ENCODE data around the gene ACTN1.
"Not testable (repeated sequence)": the region's sequence is repeated elsewhere in the genome, so short reads cannot be mapped to it uniquely, and the experiment has no call there.

Gene ACTN1

DNA sequence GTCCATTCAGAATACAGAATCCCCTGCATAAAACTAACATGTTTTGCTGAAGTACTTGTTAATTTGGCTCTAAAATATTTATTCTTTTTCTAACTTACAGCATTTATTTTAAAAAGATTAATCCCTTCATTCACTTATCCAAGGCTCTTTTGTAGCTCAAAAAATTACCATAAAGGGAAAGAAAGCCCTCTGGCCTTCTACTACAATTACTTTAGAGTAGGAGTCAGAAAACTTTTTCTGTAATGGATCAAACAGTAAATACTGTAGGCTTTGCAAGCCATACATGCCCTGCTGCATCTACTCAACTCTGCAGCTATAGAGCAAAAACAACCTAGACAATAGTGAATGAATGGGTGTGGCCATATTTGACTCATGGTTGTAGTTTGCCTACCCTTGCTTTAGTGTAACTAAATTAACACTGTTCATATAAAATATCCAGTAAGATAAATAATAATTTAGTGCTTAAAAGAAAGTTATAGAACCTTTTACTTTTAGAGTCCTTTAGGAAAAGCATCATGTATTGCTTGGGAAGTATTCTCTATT is 112.0 kb downstream of the ACTN1 start:
- no peak for DNase-seq (ENCODE audit: low read depth in 2 of 2, low spot score in 1 of 2)

GRCh38 chr14:68865542-68865941 is 113.6 kb downstream of the ACTN1 start:
- DNase-seq (ENCODE audit: low read depth in 2 of 2, low spot score in 1 of 2) = no peak

- no peak for DNase-seq (ENCODE audit: low read depth in 2 of 2, low spot score in 1 of 2)
Observed at GRCh38 chr14:68864361-68864750, 114.7 kb downstream of the ACTN1 start.

- no peak for DNase-seq (ENCODE audit: low read depth in 2 of 2, low spot score in 1 of 2)
Observed at GRCh38 chr14:68863610-68864360, 115.3 kb downstream of the ACTN1 start.

- DNase-seq (ENCODE audit: low read depth in 2 of 2, low spot score in 1 of 2) = peak in 1 of 2 donors; percentile 35
Observed at GRCh38 chr14:68862954-68863594, 116.0 kb downstream of the ACTN1 start.

GRCh38 chr14:68860771-68861170 is 118.3 kb downstream of the ACTN1 start:
- DNase-seq (ENCODE audit: low read depth in 2 of 2, low spot score in 1 of 2) = no peak

- no peak for DNase-seq (ENCODE audit: low read depth in 2 of 2, low spot score in 1 of 2)
Observed at GRCh38 chr14:68857516-68858070, 121.5 kb downstream of the ACTN1 start.

DNA sequence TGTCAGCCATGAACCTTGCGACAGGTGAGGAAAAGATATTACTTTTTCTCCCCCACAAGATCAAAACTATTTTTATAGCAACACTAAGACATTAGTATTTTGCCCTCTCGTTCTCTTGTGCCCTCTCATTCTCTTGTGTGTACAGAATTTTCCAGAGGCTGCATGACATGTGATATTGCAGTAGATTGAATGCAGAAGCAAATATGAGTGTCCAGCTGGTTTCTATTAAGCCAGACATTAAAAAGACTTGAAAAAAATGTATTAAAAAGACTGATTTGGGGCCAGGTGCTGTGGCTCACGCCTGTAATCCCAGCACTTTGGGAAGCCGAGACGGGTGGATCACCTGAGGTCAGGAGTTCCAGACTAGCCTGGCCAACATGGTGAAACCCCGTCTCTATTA is 122.5 kb downstream of the ACTN1 start:
- DNase-seq (ENCODE audit: low read depth in 2 of 2, low spot score in 1 of 2) = no peak

GRCh38 chr14:68854421-68854820 is 124.7 kb downstream of the ACTN1 start:
- DNase-seq (ENCODE audit: low read depth in 2 of 2, low spot score in 1 of 2) = no peak

GRCh38 chr14:68853749-68854148 is 125.4 kb downstream of the ACTN1 start:
- DNase-seq (ENCODE audit: low read depth in 2 of 2, low spot score in 1 of 2) = no peak

- not testable (repeated sequence) for DNase-seq (ENCODE audit: low read depth in 2 of 2, low spot score in 1 of 2)
Observed at GRCh38 chr14:68852493-68852892, 126.6 kb downstream of the ACTN1 start.

DNA sequence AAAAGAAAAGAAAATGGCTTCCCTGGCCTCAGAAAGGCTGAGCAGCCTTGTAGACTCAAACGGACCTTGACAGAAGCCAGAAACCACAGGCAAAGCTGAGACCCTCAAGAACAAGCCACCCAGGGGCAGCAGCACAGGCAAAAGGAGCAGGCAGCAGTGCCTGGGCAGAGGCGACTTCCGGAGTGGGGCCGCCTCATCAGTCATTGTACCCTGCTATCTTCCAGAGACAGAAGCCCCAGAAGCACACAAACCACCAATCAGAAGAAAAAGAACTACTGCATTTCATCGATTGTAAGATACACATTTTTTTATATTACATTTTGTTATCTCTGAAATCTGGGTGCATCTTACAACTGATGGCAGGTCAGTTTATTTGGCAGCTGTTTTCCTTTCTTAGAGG is 128.0 kb downstream of the ACTN1 start:
- DNase-seq (ENCODE audit: low read depth in 2 of 2, low spot score in 1 of 2) = no peak

DNA sequence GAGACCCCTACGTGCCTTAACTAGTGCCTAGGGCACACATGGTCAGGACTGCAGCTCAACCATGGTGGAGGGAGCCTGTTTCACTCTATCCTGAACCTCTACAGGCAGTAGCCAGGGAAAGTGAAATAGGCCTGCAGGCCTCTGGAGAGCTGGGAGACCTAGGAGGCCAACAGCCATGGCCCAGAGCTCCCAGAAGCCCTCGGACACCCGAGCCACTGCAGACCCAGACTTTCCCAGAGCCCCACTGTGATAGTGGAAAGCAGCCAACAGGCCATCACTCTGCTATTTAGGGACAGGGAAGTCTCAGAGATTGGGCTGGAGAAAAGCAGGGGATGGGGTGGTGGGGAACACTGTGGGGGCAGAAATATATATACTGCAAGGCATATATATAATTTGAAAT is 129.7 kb downstream of the ACTN1 start:
- DNase-seq (ENCODE audit: low read depth in 2 of 2, low spot score in 1 of 2) = no peak

DNA sequence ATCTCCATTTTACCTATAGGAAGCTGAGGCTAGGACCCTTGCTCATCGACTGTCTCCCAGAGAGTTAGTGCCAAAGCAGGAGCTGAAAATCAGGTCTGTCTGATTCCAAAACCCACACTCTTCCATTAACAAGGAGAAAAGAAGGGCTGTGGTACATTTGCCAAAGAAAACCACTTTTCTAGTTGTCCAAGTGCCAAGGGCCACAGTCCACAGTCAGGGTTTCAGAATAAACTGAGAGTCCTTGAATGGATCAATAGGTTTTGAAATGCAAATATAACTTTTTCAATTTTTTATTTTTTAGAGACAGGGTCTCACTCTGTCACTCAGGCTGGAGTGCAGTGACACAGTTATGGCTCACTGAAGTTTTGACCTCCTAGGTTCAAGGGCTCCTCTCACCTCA is 130.8 kb downstream of the ACTN1 start:
- DNase-seq (ENCODE audit: low read depth in 2 of 2, low spot score in 1 of 2) = no peak

- not testable (repeated sequence) for DNase-seq (ENCODE audit: low read depth in 2 of 2, low spot score in 1 of 2)
Observed at GRCh38 chr14:68847640-68848039, 131.5 kb downstream of the ACTN1 start.

GRCh38 chr14:68846466-68846865 is 132.6 kb downstream of the ACTN1 start:
- no peak for DNase-seq (ENCODE audit: low read depth in 2 of 2, low spot score in 1 of 2)

GRCh38 chr14:68844210-68844545 is 134.9 kb downstream of the ACTN1 start:
- DNase-seq (ENCODE audit: low read depth in 2 of 2, low spot score in 1 of 2) = no peak

DNA sequence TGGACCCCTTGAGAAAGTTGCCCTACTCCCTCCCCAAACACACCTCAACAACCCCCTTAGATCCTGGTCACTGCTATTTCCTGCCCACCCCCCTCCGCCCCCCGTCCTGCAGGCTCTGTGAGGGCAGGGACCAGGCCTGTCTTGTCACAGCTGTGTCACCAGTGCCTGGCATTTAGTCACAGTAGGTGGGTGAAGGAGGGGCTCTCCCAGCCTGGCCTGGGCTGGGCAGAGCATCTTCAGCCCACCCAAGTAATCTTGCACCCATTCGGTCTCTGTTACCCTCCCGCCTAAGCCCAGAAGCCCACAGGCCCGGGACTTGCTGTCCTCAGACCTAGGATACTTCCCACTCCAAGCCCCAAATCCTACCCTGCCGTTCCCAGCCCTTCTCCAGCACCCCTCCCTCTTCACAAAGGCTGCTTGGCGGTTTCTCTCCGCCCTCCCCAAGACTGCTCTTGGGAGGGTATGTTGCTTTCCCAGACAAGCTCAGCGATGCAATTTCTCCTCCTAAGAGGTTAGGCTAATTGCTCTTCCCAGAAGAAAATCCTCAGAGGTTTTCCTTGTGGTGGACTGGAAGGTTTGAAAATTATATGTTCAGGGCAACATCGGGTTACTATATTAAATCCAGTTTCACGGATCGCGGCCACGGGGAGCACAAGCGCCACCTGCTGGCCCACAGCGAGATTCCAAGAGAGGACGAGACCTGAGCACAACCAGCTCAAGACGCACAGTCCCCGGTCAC is 135.5 kb downstream of the ACTN1 start:
- DNase-seq (ENCODE audit: low read depth in 2 of 2, low spot score in 1 of 2) = peak; percentile 52 to 62

- DNase-seq (ENCODE audit: low read depth in 2 of 2, low spot score in 1 of 2) = no peak
Observed at GRCh38 chr14:68842298-68842697, 136.8 kb downstream of the ACTN1 start.

GRCh38 chr14:68841016-68841809 is 137.9 kb downstream of the ACTN1 start:
- DNase-seq (ENCODE audit: low read depth in 2 of 2, low spot score in 1 of 2) = no peak

- no peak for DNase-seq (ENCODE audit: low read depth in 2 of 2, low spot score in 1 of 2)
Observed at GRCh38 chr14:68840454-68840853, 138.6 kb downstream of the ACTN1 start.

All from stimulated activated CD8-positive, alpha-beta memory T cell treated with anti-CD3 and anti-CD28 coated beads, Interleukin-4, amount 100 ng/mL, for 4 hours (primary cell).